MCF 10A (cell line): ENCODE results near the gene ITGB4. TPM values are rescaled to one million over a fixed set of nuclear protein-coding genes. Genes with fewer than 3 reads are reported as not detected.

Source experiments
- BruUV-seq: library from RNA; stranded (reverse); fragments of 400-500 nt; replicated peaks from 2 replicates; lab custom pipeline; 2021; lab: Mats Ljungman, UMichigan
- CTCF ChIA-PET: fragments of 300-600 bp; sonication (Branson Sonifier 250); formaldehyde crosslinking; extraction: SDS; loops from one replicate; lab custom pipeline; 2021; ENCODE audit warnings: antibody characterized with exemption, inconsistent platforms; lab: Yijun Ruan, JAX
- POLR2A ChIA-PET: fragments of 300-600, 350-650 bp; sonication (Branson Sonifier 250); formaldehyde crosslinking; extraction: SDS; loops from one replicate; lab custom pipeline; 2020; ENCODE audit warnings: antibody characterized with exemption, inconsistent platforms; lab: Yijun Ruan, JAX
- DNase-seq: peaks from one replicate; pipeline ENCODE4 v3.0.0-alpha.2; 2018; ENCODE audit not compliant: unreplicated experiment
- H3K27ac Mint-ChIP-seq: one replicate; pipeline ENCODE4 v1.8.0; 2022; ENCODE audit warnings: mild to moderate bottlenecking, low read depth, mixed read lengths; ENCODE audit not compliant: unreplicated experiment
- H3K27me3 Mint-ChIP-seq: one replicate; pipeline ENCODE4 v1.8.0; 2022; ENCODE audit warnings: mixed read lengths; ENCODE audit not compliant: insufficient read depth, unreplicated experiment
- H3K36me3 Mint-ChIP-seq: one replicate; pipeline ENCODE4 v1.8.0; 2022; ENCODE audit warnings: mild to moderate bottlenecking, moderate library complexity, mixed read lengths; ENCODE audit not compliant: insufficient read depth, unreplicated experiment
- H3K4me1 Mint-ChIP-seq: one replicate; pipeline ENCODE4 v1.8.0; 2022; ENCODE audit warnings: mixed read lengths; ENCODE audit not compliant: insufficient read depth, unreplicated experiment
- H3K4me3 Mint-ChIP-seq: one replicate; pipeline ENCODE4 v1.8.0; 2022; ENCODE audit warnings: mild to moderate bottlenecking, moderate library complexity, mixed read lengths; ENCODE audit not compliant: unreplicated experiment
- H3K9me3 Mint-ChIP-seq: one replicate; pipeline ENCODE4 v1.8.0; 2022; ENCODE audit warnings: mixed read lengths; ENCODE audit not compliant: unreplicated experiment
- CTCF ChIP-seq: fragments of 200-600 bp; IDR thresholded peaks from one replicate; pipeline ENCODE4 v1.8.0; 2022; ENCODE audit warnings: antibody characterized with exemption, mild to moderate bottlenecking; ENCODE audit not compliant: unreplicated experiment
- intact Hi-C: fragments of 100-400 bp; cut with micrococcal nuclease; formaldehyde crosslinking; loops from 2 replicates; pipeline ENCODE4 v1.14.1; 2022
- total RNA-seq: library from RNA; stranded (reverse); gene quantifications from 2 replicates; pipeline ENCODE4 v1.2.3, GENCODE V29; 2022

ITGB4 gene
- total RNA-seq, 1 experiment from 2014 or later: 1,054 TPM

DNA sequence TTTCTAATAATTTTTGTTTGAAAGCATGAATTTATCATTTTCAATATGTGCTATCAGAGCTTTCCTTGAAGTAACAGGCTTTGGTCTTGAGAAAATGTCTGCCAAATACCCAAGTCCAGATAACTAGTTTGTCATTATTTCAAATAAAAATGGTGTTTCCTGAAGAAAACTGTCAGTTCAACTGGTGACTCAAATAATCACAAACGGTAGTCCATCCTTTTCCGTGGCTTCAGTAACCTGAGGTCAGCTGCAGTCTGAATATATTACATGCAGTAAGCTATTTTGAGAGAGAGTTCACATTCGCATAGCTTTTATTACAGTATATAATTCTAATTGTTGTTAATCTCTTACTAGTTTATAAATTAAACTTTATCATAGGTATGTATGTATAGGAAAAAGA is 44.8 kb upstream of the ITGB4 start:
- no TSS peak for BruUV-seq
- POLR2A ChIA-PET: interaction anchor here (0.9 to 26.7 kb wide), 9 partner anchors 9 to 119 kb away, joined by 3 to 748 read pairs (median 5); partner anchors contain the start of gene ITGB4
- H3K4me3 Mint-ChIP-seq: no peak overlapping the region
- TF ChIP-seq CTCF: no peak
- peaks cover 20% of the 10 kb centered on the region for H3K4me1 Mint-ChIP-seq
- H3K27me3 Mint-ChIP-seq: no peaks in the 10 kb centered on the region
- H3K9me3 Mint-ChIP-seq: no peaks in the 10 kb centered on the region
- no peak for DNase-seq
- no peak overlapping the region for H3K27ac Mint-ChIP-seq
- CTCF ChIA-PET: interaction anchor here (0.7 to 12.7 kb wide), 7 partner anchors 14 to 89 kb away, joined by 3 to 152 read pairs (median 4); partner anchors contain the start of gene GALK1
- intact Hi-C loops: no loop called here
- H3K36me3 Mint-ChIP-seq: peaks cover 63% of the 10 kb centered on the region

GRCh38 chr17:75679706-75680211 is 41.5 kb upstream of the ITGB4 start:
- no TSS peak for BruUV-seq
- Mint-ChIP-seq H3K36me3 (peaks cover 37% of the 10 kb centered on the region), H3K27ac (peak overlapping the region; percentile 91), H3K9me3 (no peaks in the 10 kb centered on the region), H3K4me3 (peak overlapping the region; percentile 60), H3K4me1 (peaks cover 39% of the 10 kb centered on the region), H3K27me3 (no peaks in the 10 kb centered on the region)
- intact Hi-C loops: loop anchor here (1.0 kb wide), 2 partner anchors 44 to 68 kb away; no protein-coding TSS in a partner anchor
- peak; percentile 92 for DNase-seq
- POLR2A ChIA-PET: interaction anchor here (0.5 to 26.7 kb wide), 16 partner anchors 9 to 1250 kb away, joined by 3 to 748 read pairs (median 13); partner anchors contain the start of genes GALK1, ITGB4, RECQL5 and SAP30BP
- CTCF ChIA-PET: interaction anchor here (0.6 to 12.7 kb wide), 26 partner anchors 9 to 304 kb away, joined by 3 to 152 read pairs (median 5); partner anchors contain the start of genes ITGB4, RECQL5 and SAP30BP
- TF ChIP-seq CTCF: peak; percentile 60

- no TSS peak for BruUV-seq
- Mint-ChIP-seq H3K36me3 (peaks cover 31% of the 10 kb centered on the region), H3K27ac (peak overlapping the region; percentile 91), H3K9me3 (no peaks in the 10 kb centered on the region), H3K4me3 (no peak overlapping the region), H3K4me1 (peaks cover 46% of the 10 kb centered on the region), H3K27me3 (no peaks in the 10 kb centered on the region)
- no peak for TF ChIP-seq CTCF
- ChIA-PET CTCF (interaction anchor here (0.6 to 12.7 kb wide), 24 partner anchors 9 to 253 kb away, joined by 3 to 152 read pairs (median 5); partner anchors contain the start of genes ITGB4, RECQL5 and SAP30BP), POLR2A (interaction anchor here (0.7 to 26.7 kb wide), 16 partner anchors 10 to 275 kb away, joined by 3 to 748 read pairs (median 13); partner anchors contain the start of genes GALK1, ITGB4, RECQL5 and SAP30BP)
- DNase-seq: no peak
- intact Hi-C loops: no loop called here
Measured at GRCh38 chr17:75680431-75680830, 40.8 kb upstream of the ITGB4 start.

DNA sequence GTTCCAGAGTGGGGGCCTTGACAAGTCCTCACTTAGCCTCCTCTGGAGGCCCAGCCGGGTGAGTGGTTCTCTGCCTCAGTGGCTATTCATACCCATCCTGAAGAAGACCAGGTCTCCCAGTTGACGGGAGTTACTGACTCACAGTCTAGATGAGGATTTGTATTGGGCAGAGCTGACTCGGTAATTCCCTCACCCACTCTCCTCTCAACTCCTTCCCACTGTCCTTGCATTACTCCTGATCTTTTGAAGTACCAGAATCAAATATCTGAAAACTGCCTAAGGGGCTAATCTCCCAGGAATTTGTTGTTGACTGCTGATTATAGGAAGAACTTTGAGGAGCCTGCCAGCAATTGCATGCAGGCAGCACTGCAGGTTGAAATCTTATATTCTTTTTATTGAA is 40.0 kb upstream of the ITGB4 start:
- Mint-ChIP-seq H3K4me1 (peaks cover 53% of the 10 kb centered on the region), H3K27ac (peak overlapping the region; percentile 91), H3K27me3 (no peaks in the 10 kb centered on the region), H3K9me3 (no peaks in the 10 kb centered on the region), H3K36me3 (peaks cover 26% of the 10 kb centered on the region), H3K4me3 (no peak overlapping the region)
- ChIA-PET POLR2A (interaction anchor here (0.7 to 26.7 kb wide), 14 partner anchors 14 to 275 kb away, joined by 3 to 748 read pairs (median 12); partner anchors contain the start of genes ITGB4, RECQL5, SAP30BP and TRIM47), CTCF (interaction anchor here (0.7 to 12.7 kb wide), 5 partner anchors 10 to 102 kb away, joined by 3 to 152 read pairs (median 22); partner anchors contain the start of gene ITGB4)
- TF ChIP-seq CTCF: no peak
- intact Hi-C loops: no loop called here
- BruUV-seq: no TSS peak
- DNase-seq: peak; percentile 58
